Measurements from ENCODE around the gene RPS6KA5. TPM values are rescaled to one million over a fixed set of nuclear protein-coding genes. Genes with fewer than 3 reads are reported as not detected.
"Not testable (repeated sequence)": the region's sequence is repeated elsewhere in the genome, so short reads cannot be mapped to it uniquely, and the experiment has no call there.

RPS6KA5 gene
- total RNA-seq, 2 donors from 2014 or later: 15.2 to 19.2 TPM

- peak overlapping the region; percentile 78 for H3K27ac ChIP-seq
- peak; percentile 45 for DNase-seq
- no peak for TF ChIP-seq CTCF (IDR thresholded peaks at IDR 0.05)
- intact Hi-C loops (cut with DNase I): no loop called here
- peaks cover 8% of the 10 kb centered on the region for H3K4me1 ChIP-seq
- H3K27me3 ChIP-seq: no peaks in the 10 kb centered on the region
- peak overlapping the region in 1 of 2 donors; percentile 62 for H3K9ac ChIP-seq (ENCODE audit: low read depth in 2 of 2, low read length in 2 of 2)
- no peaks in the 10 kb centered on the region for H3K9me3 ChIP-seq
- H3K36me3 ChIP-seq: no peaks in the 10 kb centered on the region
- H3K4me3 ChIP-seq: no peak overlapping the region
Observed at GRCh38 chr14:91088585-91089235, 28.3 kb upstream of the RPS6KA5 start.

DNA sequence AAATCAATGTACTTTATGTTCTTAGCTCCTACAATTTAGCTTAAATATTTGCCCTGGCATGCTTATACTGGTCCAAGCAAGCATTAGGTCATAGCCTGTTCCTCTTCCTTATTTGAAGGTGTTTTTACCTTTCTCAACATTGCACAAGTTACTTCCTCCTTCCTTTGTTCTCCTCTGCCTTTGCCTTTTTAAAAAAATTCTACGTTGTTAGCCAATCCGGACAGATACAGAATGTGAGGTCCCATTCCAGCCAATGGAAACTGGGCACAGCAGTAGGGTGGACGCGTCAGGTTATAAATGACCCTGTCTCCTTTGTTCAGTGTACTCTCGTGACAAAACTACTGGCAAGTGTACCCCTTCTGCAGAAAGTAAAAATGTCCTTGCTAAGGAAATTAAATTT, 27.0 kb upstream of the RPS6KA5 start:
- H3K4me1 ChIP-seq; H3K9me3 ChIP-seq; H3K27me3 ChIP-seq; H3K4me3 ChIP-seq; H3K36me3 ChIP-seq; intact Hi-C loops (cut with DNase I): not testable (repeated sequence)
- peak overlapping the region in 1 of 2 donors; percentile 62 for H3K9ac ChIP-seq (ENCODE audit: low read depth in 2 of 2, low read length in 2 of 2)
- peak; percentile 68 for DNase-seq
- H3K27ac ChIP-seq: peak overlapping the region; percentile 78

DNA sequence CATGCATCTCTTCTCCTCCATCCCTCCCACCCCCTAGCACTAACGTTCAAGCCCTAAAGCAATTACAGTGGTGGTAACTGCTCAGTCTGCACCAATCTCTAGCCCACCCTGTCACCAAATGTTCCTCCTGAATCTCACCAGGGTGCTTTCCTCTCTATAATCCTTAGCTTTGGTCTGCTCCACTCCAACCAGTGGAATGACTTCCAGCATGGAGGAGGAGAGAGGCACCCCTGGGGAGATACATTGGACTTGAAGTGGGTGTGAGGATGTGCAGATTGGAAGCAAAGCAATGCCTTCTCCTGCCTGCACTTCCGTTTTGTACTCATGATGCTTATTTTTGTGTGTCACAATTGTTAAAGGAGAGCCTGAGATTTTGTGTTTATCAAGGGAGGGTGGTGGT, 24.1 kb upstream of the RPS6KA5 start:
- H3K27ac ChIP-seq: no peak overlapping the region
- DNase-seq: no peak

DNA sequence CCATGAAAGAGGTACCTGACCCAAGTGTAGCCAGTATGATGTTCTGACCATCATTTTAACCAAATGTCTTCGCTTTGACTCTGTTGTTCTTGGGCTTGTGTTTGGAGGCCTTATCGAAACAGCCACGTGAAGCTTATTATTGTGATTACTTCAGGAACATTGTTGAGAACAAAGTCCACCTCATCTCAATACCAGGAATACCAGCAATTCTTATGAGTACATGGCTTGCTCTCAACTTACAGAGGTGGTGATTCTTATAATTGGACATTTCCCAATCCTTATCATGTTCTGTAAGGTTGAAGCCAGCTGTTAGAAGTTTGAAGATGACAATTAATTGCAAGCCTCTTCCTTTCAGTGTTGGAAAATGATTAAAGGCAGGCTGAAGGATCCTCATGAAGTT, 21.8 kb upstream of the RPS6KA5 start:
- Histone ChIP-seq H3K9ac (ENCODE audit: low read depth in 2 of 2, low read length in 2 of 2) (peak overlapping the region in 1 of 2 donors; percentile 6), H3K4me3 (no peak overlapping the region), H3K36me3 (no peaks in the 10 kb centered on the region), H3K4me1 (peaks cover 4% of the 10 kb centered on the region), H3K27ac (peak overlapping the region; percentile 9), H3K9me3 (no peaks in the 10 kb centered on the region), H3K27me3 (no peaks in the 10 kb centered on the region)
- no peak for DNase-seq
- intact Hi-C loops (cut with DNase I): no loop called here
- no peak for TF ChIP-seq CTCF (IDR thresholded peaks at IDR 0.05)

More for the DNA sequence above, 24.1 kb upstream of the RPS6KA5 start:
- Histone ChIP-seq H3K36me3 (no peaks in the 10 kb centered on the region), H3K27me3 (no peaks in the 10 kb centered on the region), H3K4me1 (peaks cover 8% of the 10 kb centered on the region), H3K9me3 (no peaks in the 10 kb centered on the region), H3K9ac (ENCODE audit: low read depth in 2 of 2, low read length in 2 of 2) (no peak overlapping the region), H3K4me3 (no peak overlapping the region)
- TF ChIP-seq CTCF (IDR thresholded peaks at IDR 0.05): no peak
- intact Hi-C loops (cut with DNase I): no loop called here

DNA sequence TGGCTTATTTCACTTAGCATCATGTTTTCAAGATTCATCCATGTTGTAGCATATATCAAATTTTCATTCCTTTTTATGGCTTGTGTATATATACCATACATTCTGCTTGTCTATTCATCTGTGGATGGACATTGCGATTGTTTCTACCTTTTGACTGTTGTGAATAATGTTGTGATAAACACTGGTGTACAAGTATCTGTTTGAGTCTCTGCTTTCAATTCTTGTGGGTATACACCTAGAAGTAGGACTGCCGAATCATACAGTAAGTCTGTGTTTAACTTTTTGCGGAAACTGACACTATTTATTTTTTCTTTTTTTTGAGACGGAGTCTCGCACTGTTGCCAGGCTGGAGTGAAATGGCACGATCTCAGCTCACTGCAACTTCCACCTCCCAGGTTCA, 19.6 kb upstream of the RPS6KA5 start:
- H3K9me3 ChIP-seq: no peaks in the 10 kb centered on the region
- no peak overlapping the region for H3K4me3 ChIP-seq
- H3K27ac ChIP-seq: no peak overlapping the region
- DNase-seq: no peak
- no peaks in the 10 kb centered on the region for H3K27me3 ChIP-seq
- H3K4me1 ChIP-seq: no peaks in the 10 kb centered on the region
- TF ChIP-seq CTCF (IDR thresholded peaks at IDR 0.05): no peak
- intact Hi-C loops (cut with DNase I): no loop called here
- no peaks in the 10 kb centered on the region for H3K36me3 ChIP-seq
- no peak overlapping the region for H3K9ac ChIP-seq (ENCODE audit: low read depth in 2 of 2, low read length in 2 of 2)

DNA sequence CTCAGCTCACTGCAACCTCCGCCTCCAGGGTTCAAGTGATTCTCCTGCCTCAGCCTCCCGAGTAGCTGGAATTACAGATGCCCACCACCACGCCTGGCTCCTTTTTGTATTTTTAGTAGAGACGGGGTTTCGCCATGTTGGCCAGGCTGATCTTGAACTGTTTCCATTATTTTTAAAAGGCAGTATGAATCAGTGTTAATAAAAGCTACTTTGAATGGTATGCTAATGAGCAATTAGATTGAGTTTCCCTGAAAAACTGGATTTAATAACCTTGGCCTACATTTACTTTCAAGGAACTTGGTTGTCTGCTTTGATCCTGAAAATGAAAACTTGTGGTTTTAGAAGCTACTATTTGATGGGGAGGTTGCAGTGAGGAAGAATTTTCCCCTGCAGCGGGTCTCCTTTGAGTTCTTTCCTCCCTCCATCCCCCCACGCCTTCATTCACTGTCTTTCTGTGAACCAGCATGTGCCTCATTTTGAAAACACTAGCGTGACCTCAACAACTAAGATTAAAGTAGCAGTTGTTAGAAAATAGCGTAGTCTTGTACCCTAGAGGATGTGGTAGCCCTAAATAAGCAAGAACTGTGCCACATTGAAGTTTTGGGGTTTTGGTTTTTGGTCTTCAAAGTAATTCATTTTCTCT, 17.8 kb upstream of the RPS6KA5 start:
- intact Hi-C loops (cut with DNase I): no loop called here
- Histone ChIP-seq H3K36me3 (no peaks in the 10 kb centered on the region), H3K9me3 (no peaks in the 10 kb centered on the region), H3K27ac (no peak overlapping the region), H3K9ac (ENCODE audit: low read depth in 2 of 2, low read length in 2 of 2) (no peak overlapping the region), H3K4me1 (no peaks in the 10 kb centered on the region), H3K4me3 (no peak overlapping the region), H3K27me3 (no peaks in the 10 kb centered on the region)
- DNase-seq: no peak
- TF ChIP-seq CTCF (IDR thresholded peaks at IDR 0.05): no peak

Measured in colonic mucosa (tissue), 4 donors.